Fibroblast of lung (primary cell): Measurements from ENCODE around the gene ELOVL5. TPM values are rescaled to one million over a fixed set of nuclear protein-coding genes. Genes with fewer than 3 reads are reported as not detected.
A peak's percentile ranks its signal among the peaks of the same experiment; 100 is the strongest.

Experiments
- DNase-seq, 2 donors: peaks; one replicate each; pipeline versions ENCODE4 v3.0.0 to v3.0.0-alpha.2; 2010; ENCODE audit warnings: low read depth in 2 of 2
- H2AFZ ChIP-seq: 2 replicates; pipeline ENCODE4 v1.5.1; 2012; ENCODE audit warnings: low read length, control low read depth, inconsistent platforms
- H3K27ac ChIP-seq: 2 replicates; pipeline ENCODE4 v1.5.1; 2011; ENCODE audit warnings: low read length, control low read depth; ENCODE audit not compliant: insufficient read depth
- H3K27me3 ChIP-seq: 2 replicates; pipeline ENCODE4 v1.5.1; 2011; ENCODE audit warnings: mild to moderate bottlenecking, low read length; ENCODE audit not compliant: control insufficient read depth, insufficient read depth
- H3K36me3 ChIP-seq: 2 replicates; pipeline ENCODE4 v1.5.1; 2011; ENCODE audit warnings: low read length; ENCODE audit not compliant: control insufficient read depth, insufficient read depth
- H3K4me1 ChIP-seq: 2 replicates; pipeline ENCODE4 v1.5.1; 2011; ENCODE audit warnings: low read length; ENCODE audit not compliant: control insufficient read depth, insufficient read depth; ENCODE audit errors: extremely low read depth
- H3K4me2 ChIP-seq: 2 replicates; pipeline ENCODE4 v1.5.1; 2011; ENCODE audit warnings: low read length, control low read depth; ENCODE audit not compliant: insufficient read depth; ENCODE audit errors: extremely low read depth
- H3K4me3 ChIP-seq, 4 experiments: fragments of 200-600 bp in 1 of 4; sonication (generic) in 1 of 4; replicated peaks in 1 of 4; 2 replicates each; pipeline ENCODE4 v1.5.1; 2011 to 2016; ENCODE audit warnings: low read length in 4 of 4, low read depth in 3 of 4, mild to moderate bottlenecking in 3 of 4, control low read depth in 2 of 4, inconsistent platforms in 1 of 4, mixed read lengths in 1 of 4; ENCODE audit not compliant: insufficient read depth in 1 of 4; ENCODE audit errors: control extremely low read depth in 1 of 4
- H3K79me2 ChIP-seq: 2 replicates; pipeline ENCODE4 v1.5.1; 2012; ENCODE audit warnings: mild to moderate bottlenecking, low read length, inconsistent platforms; ENCODE audit not compliant: control insufficient read depth, insufficient read depth
- H3K9ac ChIP-seq: 2 replicates; pipeline ENCODE4 v1.5.1; 2011; ENCODE audit warnings: mild to moderate bottlenecking, low read length, control low read depth; ENCODE audit not compliant: insufficient read depth
- H3K9me3 ChIP-seq: 2 replicates; pipeline ENCODE4 v1.5.1; 2012; ENCODE audit warnings: low read depth, low read length; ENCODE audit not compliant: control insufficient read depth, insufficient read depth
- H4K20me1 ChIP-seq: 2 replicates; pipeline ENCODE4 v1.5.1; 2011; ENCODE audit warnings: low read length; ENCODE audit not compliant: control insufficient read depth, insufficient read depth; ENCODE audit errors: extremely low read depth
- EZH2 ChIP-seq: IDR thresholded peaks from 2 replicates; pipeline ENCODE4 v1.5.1; 2012; ENCODE audit warnings: low read length, control low read depth, mild to moderate bottlenecking; ENCODE audit errors: missing control alignments
- polyA plus RNA-seq, 2 donors: library from polyadenylated mRNA; depleted of rRNA in 1 of 2; stranded (reverse) in 1 of 2; unstranded in 1 of 2; fragments of >200 nt; gene quantifications; 2 replicates each; pipeline ENCODE4 v1.2.1, GENCODE V29; 2011 to 2012; ENCODE audit warnings: missing spikeins in 1 of 2
- total RNA-seq: library from RNA; depleted of rRNA; stranded (reverse); fragments of >200 nt; gene quantifications from 2 replicates; pipeline ENCODE4 v1.2.1, GENCODE V29; 2014
- TF ChIP-seq, protein P1 (sequence below), 2 donors: IDR thresholded peaks in 1 of 2; conservative IDR thresholded peaks in 1 of 2; 1 replicate in 1 of 2; 2 replicates in 1 of 2; pipeline ENCODE4 v1.5.1; 2011 to 2012; ENCODE audit warnings: low read length in 2 of 2, control low read depth in 1 of 2, inconsistent platforms in 1 of 2, low read depth in 1 of 2, mild to moderate bottlenecking in 1 of 2

Gene ELOVL5
- total and polyA plus RNA-seq, 2 donors (not counting 1 experiment from before 2014, with no cell fraction given) = 67.7 to 96.7 TPM

DNA sequence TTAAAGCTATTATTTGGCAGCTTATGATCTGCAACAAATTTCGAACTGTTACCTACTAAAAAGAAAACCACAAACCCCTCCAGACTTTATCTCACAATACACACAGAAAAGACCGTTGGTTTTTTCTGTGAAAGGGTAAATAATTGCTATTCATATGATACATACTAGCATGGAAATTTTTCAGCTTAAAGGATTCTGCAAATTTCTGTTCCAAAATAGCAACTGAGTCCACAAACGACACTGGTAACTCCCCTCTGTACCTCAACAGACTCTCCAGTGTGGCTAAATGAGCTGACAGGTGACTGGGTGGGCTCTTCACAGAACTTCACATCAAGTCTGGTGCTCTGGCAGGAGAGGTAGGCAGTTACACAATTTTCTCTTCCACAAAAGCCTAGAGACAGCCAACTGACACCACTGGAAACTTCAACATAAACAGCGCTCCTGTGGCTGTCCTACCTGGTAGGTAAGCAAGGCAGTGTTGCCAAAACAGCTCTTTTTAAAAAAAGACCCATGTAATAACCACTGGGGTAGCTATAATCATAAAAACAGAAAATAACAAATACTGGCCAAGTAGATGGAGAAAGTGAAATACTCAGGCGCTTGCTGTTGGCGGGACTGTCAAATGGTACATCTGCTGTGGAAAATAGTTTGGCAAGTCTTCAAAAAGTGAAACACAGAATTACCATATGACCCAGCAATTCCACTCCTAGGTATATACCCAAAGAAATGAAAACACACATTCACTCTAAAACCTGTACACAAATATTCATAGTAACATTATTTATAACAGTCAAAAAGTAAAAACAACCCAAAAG lies 37.8 kb downstream of the ELOVL5 start:
- no peak overlapping the region for H2AFZ ChIP-seq
- no peak overlapping the region for H3K4me3 ChIP-seq
- H3K4me2 ChIP-seq = no peak overlapping the region
- H3K27ac ChIP-seq = no peak overlapping the region
- DNase-seq = peak in 1 of 2 donors; percentile 38
- H3K79me2 ChIP-seq = peaks cover 22% of the 10 kb centered on the region
- TF ChIP-seq EZH2 = no peak
- TF ChIP-seq, protein P1, sequence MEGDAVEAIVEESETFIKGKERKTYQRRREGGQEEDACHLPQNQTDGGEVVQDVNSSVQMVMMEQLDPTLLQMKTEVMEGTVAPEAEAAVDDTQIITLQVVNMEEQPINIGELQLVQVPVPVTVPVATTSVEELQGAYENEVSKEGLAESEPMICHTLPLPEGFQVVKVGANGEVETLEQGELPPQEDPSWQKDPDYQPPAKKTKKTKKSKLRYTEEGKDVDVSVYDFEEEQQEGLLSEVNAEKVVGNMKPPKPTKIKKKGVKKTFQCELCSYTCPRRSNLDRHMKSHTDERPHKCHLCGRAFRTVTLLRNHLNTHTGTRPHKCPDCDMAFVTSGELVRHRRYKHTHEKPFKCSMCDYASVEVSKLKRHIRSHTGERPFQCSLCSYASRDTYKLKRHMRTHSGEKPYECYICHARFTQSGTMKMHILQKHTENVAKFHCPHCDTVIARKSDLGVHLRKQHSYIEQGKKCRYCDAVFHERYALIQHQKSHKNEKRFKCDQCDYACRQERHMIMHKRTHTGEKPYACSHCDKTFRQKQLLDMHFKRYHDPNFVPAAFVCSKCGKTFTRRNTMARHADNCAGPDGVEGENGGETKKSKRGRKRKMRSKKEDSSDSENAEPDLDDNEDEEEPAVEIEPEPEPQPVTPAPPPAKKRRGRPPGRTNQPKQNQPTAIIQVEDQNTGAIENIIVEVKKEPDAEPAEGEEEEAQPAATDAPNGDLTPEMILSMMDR (conservative IDR thresholded peaks at IDR 0.05 in 1 of 2, IDR thresholded peaks at IDR 0.05 in 1 of 2; ENCODE audit: low read depth in 1 of 2, low read length in 2 of 2) = no peak
- H3K9ac ChIP-seq = no peak overlapping the region
- H4K20me1 ChIP-seq = no peaks in the 10 kb centered on the region
- H3K4me1 ChIP-seq = peaks cover 7% of the 10 kb centered on the region
- no peaks in the 10 kb centered on the region for H3K9me3 ChIP-seq
- no peaks in the 10 kb centered on the region for H3K27me3 ChIP-seq
- H3K36me3 ChIP-seq = no peaks in the 10 kb centered on the region

DNA sequence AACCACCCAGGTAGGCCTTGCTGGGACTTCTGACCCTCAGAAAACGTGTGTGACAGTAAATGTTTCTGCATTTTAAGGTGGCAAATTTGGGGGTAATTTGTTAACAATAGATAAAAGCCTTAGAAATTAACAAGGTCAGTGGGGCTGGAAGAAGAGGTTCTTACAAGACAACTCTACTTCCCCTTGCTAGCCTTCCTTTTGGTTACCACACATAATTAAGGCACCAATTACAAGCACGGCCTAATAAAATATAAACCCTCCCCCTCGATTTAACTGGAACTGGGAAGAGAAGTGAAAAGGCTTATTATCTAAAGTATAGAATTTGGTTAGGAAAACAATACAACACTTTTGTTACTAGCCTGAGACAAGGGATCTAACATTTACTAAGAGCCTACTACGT lies 38.8 kb downstream of the ELOVL5 start:
- Histone ChIP-seq H3K9ac (no peak overlapping the region), H3K4me1 (peaks cover 7% of the 10 kb centered on the region), H4K20me1 (no peaks in the 10 kb centered on the region), H3K9me3 (no peaks in the 10 kb centered on the region), H3K4me2 (no peak overlapping the region), H3K27me3 (no peaks in the 10 kb centered on the region), H3K79me2 (peaks cover 21% of the 10 kb centered on the region), H3K4me3 (no peak overlapping the region), H3K27ac (no peak overlapping the region), H3K36me3 (no peaks in the 10 kb centered on the region), H2AFZ (no peak overlapping the region)
- no peak for DNase-seq
- TF ChIP-seq, protein P1 (conservative IDR thresholded peaks at IDR 0.05 in 1 of 2, IDR thresholded peaks at IDR 0.05 in 1 of 2; ENCODE audit: low read depth in 1 of 2, low read length in 2 of 2) = no peak
- TF ChIP-seq EZH2 = no peak

DNA sequence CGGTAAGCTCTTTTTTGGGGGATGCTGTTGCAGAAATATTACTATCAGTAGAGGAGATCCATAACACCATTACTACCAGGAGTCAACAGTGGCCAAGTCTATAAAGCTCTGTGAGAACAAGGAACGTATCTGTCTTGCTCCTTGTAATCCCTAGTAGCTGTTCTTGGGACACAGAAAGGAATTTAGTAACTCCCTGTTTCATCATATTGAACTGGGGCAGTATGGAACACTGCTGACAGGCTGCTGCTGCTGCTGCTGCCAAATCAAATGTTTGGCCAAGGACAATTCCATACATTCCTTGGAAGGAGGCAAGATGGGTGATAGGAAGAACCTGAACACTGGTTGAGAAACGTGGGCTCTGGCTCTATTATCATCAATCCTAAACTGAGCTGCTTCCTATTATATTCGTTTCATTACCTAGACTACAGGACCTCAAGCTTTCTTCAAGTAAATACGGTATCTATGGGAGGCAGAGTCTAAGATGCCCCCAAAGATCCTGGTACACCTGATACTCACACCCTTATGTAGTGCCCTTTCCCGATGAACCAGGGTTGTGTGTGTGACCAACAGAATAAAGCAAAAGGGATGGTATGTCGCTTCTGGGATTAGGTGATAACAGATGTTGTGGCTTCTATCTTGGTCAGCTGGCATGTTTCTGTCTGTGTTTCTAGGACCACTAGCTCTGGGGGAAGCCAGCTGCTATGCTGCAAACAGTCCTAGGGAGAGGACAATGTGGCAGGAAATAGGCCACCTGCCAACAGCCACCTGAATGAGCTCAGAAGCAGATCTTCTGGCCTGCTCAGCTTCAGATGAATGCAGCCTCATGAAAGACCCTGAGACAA lies 39.5 kb downstream of the ELOVL5 start:
- Histone ChIP-seq H3K27ac (no peak overlapping the region), H4K20me1 (no peaks in the 10 kb centered on the region), H3K9ac (no peak overlapping the region)

More for the DNA sequence above, 39.5 kb downstream of the ELOVL5 start:
- peaks cover 19% of the 10 kb centered on the region for H3K79me2 ChIP-seq
- TF ChIP-seq EZH2 = no peak
- TF ChIP-seq, protein P1 (conservative IDR thresholded peaks at IDR 0.05 in 1 of 2, IDR thresholded peaks at IDR 0.05 in 1 of 2; ENCODE audit: low read depth in 1 of 2, low read length in 2 of 2) = no peak
- H2AFZ ChIP-seq = no peak overlapping the region
- H3K4me2 ChIP-seq = no peak overlapping the region
- no peaks in the 10 kb centered on the region for H3K36me3 ChIP-seq
- H3K4me1 ChIP-seq = peaks cover 7% of the 10 kb centered on the region
- no peak overlapping the region for H3K4me3 ChIP-seq
- no peaks in the 10 kb centered on the region for H3K27me3 ChIP-seq
- peak; percentile 69 to 84 for DNase-seq
- no peaks in the 10 kb centered on the region for H3K9me3 ChIP-seq
